CD4-positive, alpha-beta T cell treated with Interleukin-10 for 1 hour (primary cell): Measurements from ENCODE around the gene ZDHHC12.
A peak's percentile ranks its signal among the peaks of the same experiment; 100 is the strongest.
"Not testable (repeated sequence)": the region's sequence is repeated elsewhere in the genome, so short reads cannot be mapped to it uniquely, and the experiment has no call there.

Experiments used
- DNase-seq: peaks from one replicate; pipeline ENCODE4 v3.0.0-alpha.2; 2020

Gene ZDHHC12

DNA sequence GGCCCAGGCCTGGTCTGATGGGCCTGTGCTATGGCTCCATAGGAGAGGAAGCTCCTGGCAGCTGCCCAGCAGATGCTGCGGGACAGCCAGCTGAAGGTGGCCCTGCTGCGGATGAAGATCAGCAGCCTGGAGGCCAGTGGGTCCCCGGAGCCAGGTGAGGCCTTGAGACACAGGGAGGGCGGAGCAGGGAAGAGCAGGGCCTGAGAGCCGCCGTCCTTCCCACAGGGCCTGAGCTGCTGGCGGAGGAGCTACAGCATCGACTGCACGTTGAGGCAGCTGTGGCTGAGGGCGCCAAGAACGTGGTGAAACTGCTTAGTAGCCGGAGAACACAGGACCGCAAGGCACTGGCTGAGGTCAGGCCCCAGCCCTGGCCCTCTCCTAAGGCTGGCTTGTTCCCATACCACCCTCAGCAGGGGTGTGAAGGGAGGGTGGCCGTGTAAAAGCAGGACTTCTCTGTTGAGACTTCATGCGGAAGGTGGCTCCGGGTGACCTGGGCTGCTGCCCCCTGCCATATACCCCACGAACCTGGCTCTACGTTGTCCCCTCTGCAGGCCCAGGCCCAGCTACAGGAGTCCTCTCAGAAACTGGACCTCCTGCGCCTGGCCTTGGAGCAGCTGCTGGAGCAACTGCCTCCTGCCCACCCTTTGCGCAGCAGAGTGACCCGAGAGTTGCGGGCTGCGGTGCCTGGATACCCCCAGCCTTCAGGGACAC, 17.1 kb downstream of the ZDHHC12 start:
- no peak for DNase-seq

DNA sequence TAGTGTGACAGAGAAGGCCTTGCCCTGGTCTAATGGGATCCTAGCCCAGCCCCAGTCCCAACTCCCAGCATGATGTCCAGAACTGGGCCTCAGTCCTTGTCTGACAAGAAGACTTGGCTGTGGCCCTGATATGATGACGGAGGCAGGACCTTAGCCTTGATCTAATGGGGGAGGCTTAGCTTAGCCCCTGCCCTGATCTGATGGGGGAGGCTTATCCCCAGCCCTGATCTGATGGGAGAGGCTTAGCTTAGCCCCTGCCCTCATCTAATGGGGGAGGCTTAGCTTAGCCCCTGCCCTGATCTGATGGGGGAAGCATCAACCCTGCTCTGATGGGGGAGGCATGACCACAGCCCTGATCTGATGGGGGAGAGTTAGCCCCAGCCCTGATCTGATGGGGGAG, 17.9 kb downstream of the ZDHHC12 start:
- no peak for DNase-seq

DNA sequence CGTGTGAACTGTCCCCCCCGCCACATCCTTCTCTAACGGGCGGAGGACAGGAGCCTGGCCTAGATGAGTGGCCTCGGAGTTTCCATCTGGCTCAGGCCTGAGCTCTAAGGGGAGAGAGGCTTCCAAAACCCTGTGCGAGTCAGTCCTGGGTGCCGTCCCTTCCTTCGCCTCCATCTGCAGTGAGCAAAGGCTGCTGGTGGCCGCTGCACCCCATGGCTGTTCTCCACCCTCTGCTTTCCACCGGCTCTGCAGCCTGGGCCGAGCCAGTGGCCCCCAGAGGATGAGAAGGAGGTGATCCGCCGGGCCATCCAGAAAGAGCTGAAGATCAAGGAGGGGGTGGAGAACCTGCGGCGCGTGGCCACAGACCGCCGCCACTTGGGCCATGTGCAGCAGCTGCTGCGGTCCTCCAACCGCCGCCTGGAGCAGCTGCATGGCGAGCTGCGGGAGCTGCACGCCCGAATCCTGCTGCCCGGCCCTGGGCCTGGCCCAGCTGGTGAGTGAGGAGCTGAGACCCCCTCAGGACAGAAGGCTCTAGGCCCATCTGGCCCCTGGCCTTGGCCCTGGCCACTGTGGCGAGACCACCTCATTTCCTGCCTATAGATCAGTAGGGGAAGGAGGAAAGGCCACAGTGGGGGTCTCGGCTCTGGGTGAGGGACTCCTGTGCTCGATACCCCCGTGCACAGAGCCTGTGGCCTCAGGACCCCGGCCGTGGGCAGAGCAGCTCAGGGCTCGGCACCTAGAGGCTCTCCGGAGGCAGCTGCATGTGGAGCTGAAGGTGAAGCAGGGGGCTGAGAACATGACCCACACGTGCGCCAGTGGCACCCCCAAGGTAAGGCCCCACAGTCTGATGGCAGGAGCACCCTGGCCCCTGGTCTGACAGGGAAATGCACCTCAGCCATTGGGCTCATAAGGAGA, 18.6 kb downstream of the ZDHHC12 start:
- no peak for DNase-seq

DNA sequence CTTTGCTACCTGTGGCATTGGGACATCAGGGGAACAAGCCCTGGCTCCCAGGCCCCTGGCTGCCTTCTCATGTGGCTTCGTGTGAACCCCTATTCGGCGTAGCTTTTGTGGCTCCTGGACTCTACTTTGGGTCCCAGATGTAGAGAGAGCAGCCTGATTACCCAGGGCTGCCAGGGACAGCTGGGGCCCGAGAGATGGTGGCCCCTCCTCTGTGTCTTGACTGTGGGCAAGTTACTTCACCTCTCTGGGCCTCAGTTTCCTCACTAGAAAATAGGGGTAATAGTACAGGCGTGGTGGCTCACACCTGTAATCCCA, 19.6 kb downstream of the ZDHHC12 start:
- no peak for DNase-seq

DNA sequence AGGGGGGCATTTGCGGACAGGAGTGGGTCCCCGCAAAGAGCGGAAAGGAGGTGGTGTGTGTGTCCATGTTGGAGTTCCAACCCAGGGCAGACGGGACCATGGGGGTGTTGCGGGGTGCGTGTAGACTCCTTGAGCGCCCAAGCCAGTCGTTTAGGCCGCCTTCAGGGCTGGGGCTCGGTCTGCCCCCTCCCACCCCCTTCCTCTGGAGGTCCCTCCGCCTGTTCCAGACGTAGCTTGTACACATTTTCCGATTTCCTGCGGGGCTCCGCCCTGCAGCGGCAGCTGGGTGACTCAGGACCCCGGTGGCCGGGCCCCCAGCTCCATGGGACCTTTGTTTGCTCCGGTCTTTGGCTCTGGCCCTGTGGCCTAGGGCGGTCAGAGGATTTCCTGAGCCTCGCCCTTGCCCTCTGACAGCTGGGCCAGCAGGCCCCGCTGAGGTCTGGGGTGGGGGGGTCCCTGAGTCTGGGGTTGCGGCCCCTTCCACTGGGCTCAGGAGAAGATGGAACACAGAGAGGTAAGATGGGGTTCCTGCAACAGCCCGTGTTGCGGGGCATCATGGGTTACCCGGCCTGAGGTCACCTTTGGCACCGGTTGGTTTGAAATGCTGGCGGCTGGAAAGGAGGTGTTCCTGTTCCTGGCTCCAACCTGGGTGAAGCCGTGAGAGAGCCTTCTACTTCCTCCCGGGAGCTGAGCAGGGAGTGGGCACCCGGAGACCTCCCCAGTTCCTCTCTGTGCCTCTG, 20.1 kb downstream of the ZDHHC12 start:
- DNase-seq: no peak

DNA sequence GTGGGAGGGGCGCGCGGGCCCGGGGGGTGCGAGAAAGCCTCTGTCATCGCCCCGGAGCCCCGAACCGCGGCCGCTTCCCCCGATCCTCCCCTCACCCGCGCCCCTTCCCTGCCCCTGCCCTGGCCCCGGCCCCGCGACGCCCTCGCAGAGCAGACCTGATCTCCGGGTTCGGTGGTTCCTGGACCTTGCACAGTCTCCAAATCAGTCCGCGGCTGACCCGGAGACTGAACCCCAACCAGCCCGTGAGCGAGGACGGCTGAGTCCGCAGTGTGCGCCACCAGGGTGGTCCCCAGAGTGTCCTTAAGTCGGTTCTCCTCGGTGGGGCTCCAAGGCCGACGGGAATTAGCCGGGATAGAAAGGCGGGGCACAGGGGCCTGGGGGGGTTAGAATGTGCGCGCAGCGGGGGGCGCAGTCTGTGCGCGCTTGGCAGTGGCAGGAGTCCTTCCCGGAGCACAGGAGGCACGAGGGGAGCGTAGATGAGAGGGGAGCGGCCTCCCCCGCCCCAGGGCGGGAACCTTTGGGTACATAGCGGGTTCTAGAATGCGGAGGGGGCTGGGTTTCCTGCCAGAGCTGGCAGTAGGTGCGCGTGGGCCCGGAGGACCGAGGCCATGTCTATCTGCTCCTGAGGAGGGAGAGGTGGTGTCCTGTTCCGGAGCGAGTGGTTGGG, 20.8 kb downstream of the ZDHHC12 start:
- DNase-seq: peak; percentile 31

DNA sequence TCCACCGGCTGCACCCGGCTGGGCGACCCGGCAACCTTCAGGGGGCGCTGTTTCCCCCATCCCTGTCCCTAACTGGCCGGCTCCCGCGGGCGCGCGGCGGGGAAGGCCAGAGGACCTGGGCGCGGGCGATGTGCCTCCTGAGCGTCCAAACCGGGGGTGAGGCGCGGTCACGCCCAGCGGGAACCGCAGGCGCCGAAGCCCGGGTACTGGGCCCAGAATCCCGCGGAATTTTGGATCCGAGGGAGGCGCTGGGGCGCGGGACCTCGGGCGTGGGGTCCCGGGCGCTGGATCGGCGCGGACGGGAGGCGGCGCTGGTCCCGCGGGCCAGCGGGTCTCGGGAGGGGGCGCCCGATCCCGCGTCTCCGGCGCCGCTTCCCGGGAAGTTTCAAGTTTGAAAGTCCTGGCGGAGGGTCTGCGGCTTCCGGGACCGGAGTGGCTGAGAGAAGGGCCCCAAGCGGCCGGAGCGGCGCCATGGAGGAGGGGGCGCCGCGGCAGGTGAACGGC, 21.4 kb downstream of the ZDHHC12 start, which contains the start of gene PKN3:
Gene PKN3, plus strand, starts transcription at position 59 of the 504 bp plus-strand sequence. Its CDS starts 413 bp downstream, at position 472.
- DNase-seq: peak; percentile 85

DNA sequence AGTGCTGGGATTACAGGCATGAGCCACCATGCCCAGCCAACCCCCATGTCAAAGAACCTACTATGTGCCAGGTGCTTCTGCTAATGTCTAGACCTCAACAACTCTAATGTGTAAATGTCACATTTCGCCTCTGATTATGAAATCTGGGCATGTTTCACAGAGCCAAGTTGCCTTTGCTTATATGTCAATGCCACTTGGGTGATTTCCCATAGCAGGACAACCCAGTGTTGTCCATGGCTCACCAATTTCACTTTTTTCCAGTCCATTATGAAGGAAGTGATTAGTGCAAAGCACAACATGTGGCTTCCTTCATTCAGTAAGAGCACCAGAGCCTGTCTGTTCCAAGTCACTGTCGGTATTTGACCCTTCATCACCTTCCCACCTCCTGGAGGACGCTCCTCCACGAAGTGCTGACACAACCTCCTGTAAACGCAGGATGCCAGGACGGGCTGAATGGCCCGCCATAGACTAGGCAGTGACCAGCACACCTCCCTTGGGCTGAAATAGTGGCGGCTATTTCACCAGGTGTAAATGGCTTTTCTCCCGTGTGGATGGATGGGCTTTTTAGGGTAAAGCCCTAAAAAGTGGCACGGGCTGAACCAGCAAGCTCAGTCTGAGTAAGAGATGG, 22.6 kb downstream of the ZDHHC12 start:
- DNase-seq: no peak

DNA sequence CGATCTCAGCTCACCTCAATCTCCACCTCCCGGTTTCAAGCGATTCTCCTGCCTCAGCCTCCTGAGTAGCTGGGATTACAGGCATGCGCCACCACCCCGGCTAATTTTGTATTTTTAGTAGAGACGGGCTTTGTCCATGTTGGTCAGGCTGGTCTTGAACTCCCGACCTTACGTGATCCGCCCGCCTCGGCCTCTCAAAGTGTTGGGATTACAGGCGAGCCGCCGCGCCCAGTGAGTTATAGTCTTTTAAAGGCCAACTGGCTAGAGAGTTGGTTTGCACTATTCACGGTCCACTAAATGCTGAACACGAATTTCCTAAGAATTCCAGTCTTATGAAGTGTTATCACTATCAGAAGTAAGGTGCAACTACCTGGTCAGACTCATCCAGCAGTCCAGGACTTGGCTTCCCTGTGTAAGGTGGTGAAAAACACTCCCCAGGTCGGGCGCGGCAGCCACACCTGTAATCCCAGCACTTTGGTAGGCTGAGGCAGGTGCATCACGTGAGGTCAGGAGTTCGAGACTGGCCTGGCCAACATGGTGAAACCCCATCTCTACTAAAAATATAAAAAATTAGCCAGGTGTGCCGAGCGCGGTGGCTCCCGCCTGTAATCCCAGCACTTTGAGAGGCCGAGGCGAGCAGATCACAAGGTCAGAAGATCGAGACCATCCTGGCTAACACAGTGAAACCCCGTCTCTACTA, 24.7 kb downstream of the ZDHHC12 start:
- not testable (repeated sequence) for DNase-seq

DNA sequence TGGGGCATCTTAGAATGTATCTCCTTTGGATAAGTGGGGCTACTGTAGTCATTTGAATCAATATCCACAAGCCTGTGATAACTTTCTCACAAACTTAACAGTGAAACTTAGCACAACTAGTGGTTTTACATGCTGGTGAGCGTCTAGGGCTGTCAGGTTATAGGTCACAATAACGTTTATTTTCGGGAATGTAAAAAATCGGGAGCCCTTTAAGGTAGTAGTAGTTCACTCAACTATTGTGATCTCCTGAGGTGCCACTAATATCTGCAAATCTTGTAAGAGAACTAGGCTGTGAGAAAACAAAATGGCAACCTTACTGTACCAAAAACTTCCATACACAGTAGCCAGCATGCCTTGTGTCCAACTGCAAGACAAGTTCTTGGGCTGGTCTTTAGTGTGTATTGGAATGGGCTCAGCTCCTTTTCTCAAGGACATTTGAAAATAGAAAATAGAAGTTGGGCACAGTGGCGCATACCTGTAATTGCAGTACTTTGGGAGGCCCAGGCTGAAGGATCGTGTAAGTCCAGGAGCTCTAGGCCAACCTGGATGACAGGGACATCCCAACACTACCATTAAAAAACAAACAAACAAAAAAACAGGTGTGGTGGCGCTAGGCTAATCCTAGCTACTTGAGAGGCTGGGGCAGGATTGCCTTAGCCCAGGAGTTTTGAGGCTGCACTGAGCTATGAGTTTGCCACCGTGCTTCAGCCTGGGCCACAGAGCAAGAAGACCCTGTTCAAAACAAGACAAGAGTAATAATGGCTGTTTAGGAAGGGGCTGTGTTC, 26.8 kb downstream of the ZDHHC12 start:
- DNase-seq: no peak

DNA sequence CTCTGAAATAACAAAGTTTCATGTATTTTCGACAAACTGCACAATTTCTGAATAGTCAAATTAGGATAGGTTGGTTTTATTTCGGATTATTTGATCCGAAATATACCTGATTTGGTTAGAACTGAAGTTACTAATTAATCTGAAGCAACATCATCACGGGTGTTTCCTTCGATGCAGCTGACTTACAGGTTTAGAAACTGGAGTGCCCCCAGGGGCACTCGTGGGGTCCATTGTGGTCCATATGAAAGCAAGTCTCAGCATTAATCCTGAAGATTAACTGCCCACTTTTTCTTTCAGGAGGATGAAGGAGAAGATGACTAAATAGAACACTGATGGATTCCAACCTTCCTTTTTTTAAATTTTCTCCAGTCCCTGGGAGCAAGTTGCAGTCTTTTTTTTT, 29.6 kb downstream of the ZDHHC12 start:
- DNase-seq: no peak

DNA sequence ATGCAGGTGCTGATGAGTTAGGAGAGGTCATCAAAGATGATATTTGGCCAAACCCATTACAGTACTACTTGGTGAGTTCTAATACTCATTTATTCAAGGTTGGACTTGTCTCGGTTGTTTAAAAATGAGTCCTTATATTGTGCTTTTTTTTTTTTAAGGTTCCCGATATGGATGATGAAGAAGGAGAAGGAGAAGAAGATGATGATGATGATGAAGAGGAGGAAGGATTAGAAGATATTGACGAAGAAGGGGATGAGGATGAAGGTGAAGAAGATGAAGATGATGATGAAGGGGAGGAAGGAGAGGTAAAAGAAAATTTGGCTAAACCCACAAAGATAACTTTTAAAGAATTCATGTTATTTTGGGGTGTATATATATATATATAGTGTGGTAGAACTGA, 30.2 kb downstream of the ZDHHC12 start:
- not testable (repeated sequence) for DNase-seq

DNA sequence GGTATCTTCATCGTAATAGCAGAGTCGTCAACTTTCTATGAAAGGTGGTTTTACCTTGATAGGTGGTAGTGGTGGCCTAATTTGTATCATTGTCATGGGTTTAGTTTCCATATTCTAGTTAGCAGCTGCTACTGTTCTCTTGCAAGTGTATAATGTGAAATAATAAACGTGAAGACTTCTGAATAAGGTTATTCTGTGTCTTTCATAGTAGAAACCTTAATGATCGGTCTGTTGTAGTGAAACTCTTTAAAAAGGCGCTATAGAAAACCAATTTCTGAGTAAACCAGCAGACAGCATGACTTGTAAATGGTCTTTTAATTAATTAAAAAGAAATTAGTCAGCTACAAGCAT, 33.3 kb downstream of the ZDHHC12 start:
- DNase-seq: no peak

DNA sequence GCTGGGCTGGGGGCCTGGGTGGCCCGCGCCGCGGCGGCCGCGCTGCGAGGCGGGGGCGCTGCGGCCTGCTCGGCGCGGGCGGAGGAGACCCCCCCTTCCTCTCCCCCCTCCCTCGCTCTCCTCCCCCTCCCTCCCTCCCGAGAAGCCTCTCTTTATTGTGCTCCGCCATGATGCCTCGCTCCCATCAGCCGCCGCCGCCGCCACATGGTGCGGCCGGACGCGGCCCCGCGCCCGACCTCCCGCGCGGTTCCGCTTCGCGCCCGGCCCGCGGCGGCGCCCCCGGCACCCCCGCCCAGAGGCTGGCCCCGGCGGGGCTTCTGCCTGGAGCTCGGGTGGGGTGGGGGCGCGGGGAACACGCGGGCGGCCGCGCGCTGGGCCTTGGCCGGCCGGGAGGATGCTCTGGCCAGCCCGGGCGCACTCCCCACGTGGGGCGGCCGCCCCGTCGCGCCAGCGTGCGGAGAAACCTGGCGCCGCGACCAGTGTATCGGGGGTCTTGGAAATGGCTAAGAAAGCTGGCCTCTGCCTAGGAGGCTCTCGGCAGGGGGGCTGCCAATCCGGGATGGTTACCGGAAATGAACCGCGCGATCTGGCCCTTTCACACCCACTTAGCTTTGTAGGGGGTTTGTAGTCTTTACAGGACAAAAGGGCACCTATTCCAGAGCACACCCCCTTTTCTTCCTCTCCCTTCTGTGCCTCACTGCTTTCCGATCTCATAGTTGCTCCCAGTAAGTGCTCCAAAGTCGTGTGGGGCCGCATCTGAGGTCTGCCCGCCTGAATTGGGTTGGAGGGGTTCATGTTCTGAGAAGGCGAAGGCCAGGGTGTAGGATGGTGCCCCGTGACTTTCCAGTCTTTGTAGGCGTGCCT, 33.9 kb downstream of the ZDHHC12 start:
- peak; percentile 71 for DNase-seq

DNA sequence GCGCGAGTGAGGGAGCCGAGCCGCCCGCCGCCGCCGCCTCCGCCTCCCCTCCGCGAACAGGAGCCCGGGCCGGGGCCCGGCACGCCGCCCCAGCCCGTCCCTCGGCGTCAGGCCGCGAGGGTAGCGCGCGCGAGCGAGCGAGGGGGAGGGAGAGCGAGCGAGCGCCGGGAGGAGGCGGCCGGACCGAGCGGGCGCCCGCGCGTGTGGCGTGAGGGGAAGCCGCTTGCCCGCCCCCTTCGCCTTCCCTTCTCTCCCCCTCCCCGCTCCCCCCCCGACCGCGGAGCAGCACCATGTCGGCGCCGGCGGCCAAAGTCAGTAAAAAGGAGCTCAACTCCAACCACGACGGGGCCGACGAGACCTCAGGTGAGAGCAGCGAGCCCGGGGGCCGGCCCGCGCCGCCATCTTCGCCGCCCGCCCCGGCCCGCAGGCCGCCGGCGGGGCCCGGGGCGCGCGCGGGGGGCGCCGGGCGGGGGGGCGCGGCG, 34.6 kb downstream of the ZDHHC12 start:
- no peak for DNase-seq

DNA sequence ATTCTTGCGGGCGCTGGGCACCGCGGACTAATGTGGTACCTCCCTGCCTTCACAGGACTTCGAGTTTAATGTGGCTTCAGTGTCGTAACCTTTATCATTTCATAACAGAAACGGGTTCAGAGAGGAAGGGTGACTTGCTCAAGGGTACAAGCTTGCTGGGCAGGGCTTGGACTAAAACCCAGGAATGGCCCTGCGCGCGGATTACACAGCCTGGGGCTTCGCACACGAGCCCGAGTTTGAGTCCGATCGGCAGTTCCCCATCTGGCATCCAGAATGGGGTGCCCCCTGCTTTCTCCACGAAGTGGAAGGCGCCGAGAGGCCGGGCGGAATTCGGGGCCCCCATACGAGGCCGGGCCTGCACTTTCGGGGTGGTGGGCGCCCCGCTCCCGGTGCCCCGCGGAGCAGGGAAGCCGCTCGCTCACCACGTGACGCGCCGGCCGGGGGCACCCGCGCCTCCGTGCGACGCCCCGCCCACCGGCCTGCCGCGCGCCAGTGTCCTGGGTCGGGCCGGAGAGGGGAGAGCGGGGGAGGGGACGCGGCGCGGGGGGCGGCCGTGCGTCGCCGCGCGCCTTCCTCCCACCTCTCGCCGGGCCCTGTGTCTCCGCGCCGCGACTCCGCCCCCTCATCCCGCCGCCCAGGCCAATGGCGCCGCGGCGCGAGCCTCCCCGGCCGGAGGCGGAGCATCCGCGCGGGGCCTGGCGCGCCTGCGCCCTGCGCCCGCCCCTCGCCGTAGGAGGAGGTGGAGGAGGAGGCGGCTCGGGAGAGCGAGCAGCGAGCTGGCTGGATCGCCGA, 35.2 kb downstream of the ZDHHC12 start, which contains the start of gene SET:
Gene SET, plus strand, starts transcription at position 722 of the 792 bp plus-strand sequence. CDS start 361 bp downstream, outside the sequence.
- DNase-seq: peak; percentile 94

DNA sequence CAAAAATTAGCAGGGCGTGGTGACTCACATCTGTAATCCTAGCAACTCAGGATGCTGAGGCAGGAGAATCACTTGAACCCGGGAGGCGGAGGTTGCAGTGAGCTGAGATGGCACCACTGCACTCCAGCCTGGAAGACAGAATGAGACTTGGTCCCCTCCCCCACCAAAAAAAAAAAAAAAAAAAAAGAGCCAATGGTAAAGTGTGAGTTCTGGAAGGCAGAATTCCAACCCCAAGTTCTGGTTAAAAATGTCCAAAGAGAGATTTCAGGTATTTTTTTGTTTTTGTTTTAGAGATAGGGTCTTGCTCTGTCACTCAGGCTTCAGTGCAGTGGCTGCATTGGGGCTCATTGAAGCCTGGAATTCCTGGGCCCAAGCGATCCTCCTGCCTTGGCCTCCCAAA, 36.5 kb downstream of the ZDHHC12 start:
- DNase-seq: no peak

DNA sequence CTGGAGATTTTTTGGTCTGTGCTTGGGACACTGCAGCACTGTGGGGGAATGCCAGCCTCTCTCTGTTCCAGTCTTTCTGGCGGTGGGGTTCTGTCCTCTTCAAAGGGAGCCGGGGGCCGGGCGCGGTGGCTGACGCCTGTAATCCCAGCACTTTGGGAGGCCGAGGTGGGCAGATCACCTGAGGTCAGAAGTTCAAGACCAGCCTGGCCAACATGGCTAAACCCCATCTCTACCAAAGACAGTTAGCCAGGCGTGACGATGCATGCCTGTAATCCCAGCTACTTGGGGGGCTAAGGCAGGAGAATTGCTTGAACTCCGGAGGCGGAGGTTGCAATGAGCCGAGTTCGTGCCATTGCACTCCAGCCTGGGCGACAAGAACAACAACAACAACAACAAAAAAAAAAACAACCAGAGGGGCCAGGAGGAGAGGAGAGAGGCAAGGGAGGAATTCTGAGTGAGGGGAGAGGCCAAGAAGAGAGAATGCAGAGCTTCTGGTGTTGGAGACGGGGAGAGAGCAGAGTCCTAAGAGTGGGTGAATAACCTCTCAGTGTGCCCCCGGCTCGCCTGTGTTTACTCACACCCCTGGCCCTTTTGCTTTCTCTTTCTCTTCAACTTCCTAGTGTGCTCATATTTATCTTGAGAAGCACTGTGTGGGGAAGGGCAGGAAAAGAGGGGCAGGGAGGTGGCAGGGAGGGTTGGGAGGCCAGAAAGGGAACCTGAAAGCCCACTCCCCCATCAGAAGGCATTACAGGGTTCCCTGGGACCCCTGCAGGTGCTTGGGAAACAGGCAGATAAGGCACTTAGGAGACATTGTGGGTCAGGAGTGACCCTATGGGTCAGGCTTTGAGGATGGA, 38.1 kb downstream of the ZDHHC12 start:
- DNase-seq: peak; percentile 62
